M059J (cell line): ENCODE measurements around the gene RNF14. TPM values are rescaled to one million over a fixed set of nuclear protein-coding genes. Genes with fewer than 3 reads are reported as not detected.
A peak's percentile ranks its signal among the peaks of the same experiment; 100 is the strongest.
"Not testable (repeated sequence)": the region's sequence is repeated elsewhere in the genome, so short reads cannot be mapped to it uniquely, and the experiment has no call there.

Experiments
- DNase-seq: peaks from one replicate; pipeline ENCODE4 v3.0.0-alpha.2; 2012; ENCODE audit warnings: low read depth
- total RNA-seq: library from RNA; depleted of rRNA; stranded (reverse); fragments of >200 nt; shearing (Covaris generic); gene quantifications from 2 replicates; pipeline ENCODE4 v1.2.3, GENCODE V29; 2014; rRNA removed

RNF14 gene, protein sequence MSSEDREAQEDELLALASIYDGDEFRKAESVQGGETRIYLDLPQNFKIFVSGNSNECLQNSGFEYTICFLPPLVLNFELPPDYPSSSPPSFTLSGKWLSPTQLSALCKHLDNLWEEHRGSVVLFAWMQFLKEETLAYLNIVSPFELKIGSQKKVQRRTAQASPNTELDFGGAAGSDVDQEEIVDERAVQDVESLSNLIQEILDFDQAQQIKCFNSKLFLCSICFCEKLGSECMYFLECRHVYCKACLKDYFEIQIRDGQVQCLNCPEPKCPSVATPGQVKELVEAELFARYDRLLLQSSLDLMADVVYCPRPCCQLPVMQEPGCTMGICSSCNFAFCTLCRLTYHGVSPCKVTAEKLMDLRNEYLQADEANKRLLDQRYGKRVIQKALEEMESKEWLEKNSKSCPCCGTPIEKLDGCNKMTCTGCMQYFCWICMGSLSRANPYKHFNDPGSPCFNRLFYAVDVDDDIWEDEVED
- 24.7 and 78.2 TPM in 2 replicates for total RNA-seq

DNA sequence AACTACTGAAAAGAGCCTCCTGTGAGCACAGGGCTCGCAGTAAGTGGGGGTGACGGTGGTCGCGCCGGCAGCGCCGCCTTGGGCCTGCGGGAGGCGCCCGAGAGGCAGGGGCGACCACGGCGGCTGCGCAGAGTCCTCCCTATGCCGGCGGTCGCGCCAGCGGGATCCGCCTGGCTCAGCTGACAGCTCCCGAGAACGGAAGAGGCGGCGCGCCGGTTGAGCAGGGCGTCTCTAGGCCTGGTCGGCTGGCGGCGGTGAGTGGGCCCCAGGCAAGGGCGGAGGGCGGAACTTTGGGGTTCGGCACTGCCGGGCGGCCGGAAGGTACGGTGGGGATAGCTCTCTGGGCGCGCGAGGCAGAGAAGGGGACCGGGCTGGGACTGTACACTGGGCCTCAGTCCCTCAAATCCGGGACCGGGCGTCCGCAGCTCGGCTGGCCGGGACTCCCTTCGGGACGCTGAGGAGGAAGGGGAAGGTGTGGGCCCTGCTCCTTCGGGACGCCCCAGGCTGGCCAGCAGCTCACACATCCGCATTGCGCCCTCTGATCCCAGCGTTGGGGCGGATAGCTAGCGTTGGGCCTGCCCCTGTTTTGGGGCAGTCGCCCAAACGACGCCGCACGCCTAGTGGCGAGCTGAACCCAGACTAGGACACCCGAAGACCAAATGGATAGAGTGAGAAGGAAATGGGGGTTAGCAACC, at the start of gene RNF14:
RNF14 (plus strand) TSS at position 192 of the 695 bp plus-strand sequence. CDS start 4,484 bp downstream, outside the sequence.
- DNase-seq = peak; percentile 94

DNA sequence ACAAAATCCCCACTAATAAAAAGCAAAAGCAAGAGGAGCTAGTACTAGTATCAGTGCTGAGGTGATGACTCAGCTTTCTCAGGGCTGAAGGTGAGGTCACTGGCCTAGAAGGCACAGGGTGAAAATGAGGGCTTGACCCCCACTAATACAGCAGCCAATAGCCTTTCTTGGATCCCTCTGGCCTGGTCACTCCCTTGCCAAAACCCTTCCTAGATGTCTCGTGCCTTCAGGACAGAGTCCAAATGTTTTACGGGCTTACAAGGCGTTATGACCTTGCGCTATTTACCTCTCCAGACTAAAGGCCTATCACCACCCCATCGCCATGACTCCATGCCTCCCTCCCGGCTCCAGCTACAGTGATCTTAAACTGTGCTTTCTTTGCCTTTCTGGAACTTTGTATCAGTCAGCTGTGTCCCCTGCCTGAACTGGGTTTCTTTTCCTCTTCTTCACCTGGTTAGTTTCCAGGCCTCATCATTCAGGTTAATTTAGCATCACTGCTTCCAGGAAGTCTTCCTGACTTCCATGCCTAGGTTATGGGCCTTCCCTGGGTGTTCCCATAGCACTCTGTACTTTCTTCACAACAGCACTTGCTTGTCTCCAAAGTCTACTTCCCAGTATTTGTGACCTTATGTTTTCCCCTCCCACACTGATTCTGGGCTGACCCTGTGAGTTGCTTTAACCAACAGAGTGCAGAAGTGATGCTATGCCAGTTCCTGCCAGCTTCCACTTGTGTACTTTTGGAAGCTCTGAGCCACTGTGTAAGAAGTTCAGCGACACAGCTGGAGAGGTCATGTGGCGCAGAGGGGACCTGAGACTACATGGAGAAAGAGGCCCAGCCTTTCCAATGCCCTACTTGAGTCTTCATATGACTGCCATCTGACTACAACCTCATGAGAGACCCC, 49.4 kb upstream of the RNF14 start:
- DNase-seq = no peak

DNA sequence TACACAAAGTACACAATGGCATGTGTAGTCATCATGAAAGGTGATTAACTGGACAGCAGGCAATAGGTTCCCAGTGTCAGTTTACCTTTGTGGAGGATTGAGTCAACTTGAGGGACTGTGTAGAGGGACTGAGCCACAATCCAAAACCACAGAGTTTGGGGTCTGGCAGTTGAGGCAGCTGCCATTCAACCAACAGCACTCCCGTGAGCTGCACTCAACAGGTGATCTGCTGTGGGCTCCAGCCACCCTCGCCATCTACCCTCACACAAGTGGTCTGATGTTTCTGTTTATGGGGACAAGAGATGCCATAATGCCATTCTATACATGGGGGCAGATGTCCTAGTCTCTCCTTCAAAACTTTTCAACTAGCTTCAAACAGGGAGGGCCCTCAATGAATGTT, 48.1 kb upstream of the RNF14 start:
- DNase-seq = no peak

DNA sequence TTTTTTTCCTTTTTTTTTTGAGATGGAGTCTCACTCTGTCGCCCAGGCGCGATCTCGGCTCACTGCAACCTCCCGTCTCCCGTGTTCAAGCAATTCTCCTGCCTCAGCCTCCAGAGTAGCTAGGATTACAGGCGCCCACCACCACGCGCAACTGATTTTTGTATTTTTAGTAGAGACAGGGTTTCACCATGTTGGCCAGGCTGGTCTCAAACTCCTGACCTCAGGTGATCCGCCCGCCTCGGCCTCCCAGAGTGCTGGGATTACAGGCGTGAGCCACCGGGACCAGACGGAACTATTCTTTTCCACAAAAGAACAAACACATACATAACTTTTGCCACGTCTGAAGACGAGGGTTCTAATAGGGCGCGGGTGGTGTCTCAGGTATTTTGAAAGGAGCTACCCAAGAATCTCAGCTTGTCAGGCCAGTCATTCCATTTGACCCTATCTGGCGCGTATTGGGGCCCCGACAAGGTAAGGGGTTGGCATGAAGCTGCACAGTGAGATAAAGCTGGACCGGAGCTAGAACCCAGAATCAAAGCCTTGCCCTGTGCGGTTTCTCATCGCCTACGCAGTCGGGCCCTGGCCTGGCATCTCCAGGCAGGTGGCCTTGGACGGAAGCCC, 46.0 kb upstream of the RNF14 start:
- not testable (repeated sequence) for DNase-seq

DNA sequence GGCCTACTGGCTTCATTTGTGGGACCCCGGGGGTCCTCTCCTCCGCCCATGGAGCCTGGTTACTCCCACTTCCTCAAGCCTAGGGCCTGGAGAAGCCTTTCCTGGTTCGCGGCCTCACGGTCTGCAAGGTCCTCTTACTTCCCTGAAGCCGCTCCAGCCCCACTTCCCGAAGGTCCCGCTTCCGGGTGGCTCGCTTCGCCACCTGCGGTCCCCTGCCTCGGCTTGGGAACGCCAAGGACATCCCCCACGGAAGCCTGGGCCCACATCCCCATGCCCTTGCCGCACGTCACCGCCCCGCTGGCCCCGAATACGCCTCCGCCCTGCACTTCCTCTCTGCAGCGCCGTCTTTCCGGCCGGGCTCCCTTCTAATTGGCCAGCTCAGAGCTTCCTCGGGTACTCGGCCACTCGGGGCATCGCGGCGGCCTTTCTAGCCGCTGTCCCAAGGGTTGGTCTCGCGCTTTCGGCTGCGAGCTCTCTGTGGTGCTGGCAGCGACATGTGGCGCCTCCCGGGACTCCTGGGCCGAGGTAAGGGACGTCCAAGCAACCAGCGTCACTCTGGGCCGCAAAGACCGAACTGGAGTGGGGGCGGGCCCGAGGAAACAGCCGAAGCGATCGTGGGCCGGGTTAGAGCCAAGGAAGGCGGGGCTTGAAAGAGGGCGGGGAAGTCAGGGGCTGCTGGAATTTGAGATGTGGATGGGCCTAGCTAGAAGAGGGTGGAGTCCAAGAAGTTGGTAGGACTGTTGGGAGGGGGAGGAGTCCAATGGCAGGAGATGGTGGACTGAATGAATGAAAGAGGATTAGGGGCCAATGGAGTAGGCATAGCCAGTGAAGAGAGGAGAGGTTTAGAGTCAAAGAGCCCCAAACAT, 45.2 kb upstream of the RNF14 start, which contains the start of gene DELE1:
DELE1 (plus strand) TSS at position 424 of the 866 bp plus-strand sequence; CDS start at position 495, 71 bp downstream.
- peak; percentile 91 for DNase-seq

DNA sequence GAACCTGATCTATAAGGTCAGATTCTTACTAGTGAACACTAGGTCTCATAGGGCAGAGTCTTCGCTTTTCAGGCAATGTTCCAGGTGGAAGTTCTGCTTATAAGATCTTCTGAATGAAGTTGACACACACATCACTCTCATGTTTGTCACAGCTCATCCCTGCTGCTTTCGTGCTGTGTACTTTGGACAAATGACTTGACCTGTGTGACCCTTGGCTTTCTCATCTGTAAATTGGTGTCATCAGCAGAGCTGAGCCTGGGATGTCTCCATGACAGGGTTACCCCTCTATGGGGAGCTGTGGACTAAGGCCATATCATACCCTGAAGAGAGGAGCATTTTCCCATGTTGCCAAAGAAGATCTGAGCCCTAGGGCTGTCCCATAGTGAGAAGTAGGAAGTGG, 42.5 kb upstream of the RNF14 start:
- DNase-seq = no peak

DNA sequence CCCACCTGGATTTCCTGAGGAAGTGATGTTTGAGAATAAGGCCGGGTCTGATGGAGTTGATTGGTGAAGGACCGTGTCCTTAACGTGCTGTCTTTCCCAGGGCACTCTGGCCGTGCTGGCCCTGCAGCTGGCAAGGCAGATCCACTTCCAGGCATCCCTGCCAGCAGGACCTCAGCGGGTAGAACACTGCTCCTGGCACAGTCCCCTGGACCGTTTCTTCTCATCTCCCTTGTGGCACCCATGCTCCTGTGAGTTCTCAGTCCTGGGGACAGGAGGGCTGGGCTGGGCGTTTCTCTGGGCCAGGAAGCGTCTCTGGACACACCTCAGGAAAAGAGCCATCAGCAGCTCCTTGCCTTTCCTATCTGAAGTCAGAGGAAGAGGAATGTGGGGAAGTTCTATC, 40.9 kb upstream of the RNF14 start:
- DNase-seq = no peak

DNA sequence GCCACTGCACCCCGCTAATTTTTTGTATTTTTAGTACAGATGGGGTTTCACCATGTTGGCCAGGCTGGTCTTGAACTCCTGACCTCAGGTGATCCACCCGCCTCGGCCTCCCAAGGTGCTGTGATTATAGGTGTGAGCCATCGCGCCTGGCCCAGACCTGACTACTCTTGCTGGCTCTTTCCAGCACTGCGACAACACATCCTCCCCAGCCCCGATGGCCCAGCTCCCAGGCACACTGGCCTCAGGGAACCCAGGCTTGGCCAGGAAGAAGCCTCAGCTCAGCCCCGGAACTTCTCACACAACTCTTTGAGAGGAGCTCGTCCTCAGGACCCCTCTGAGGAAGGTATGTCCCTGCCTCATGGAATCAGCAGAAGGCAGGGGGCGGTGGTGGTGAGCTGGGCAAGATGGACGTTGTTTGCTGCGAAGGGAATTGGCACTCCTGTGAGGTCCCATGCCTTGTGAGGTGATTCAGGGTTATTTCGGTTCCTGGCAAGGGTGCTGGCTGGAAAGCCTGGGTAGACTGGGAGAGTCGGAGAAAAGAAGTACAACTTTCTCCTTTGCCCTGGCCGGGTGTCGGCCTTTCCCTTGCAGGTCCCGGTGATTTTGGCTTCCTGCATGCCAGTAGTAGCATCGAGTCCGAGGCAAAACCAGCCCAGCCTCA, 39.4 kb upstream of the RNF14 start:
- DNase-seq = no peak

DNA sequence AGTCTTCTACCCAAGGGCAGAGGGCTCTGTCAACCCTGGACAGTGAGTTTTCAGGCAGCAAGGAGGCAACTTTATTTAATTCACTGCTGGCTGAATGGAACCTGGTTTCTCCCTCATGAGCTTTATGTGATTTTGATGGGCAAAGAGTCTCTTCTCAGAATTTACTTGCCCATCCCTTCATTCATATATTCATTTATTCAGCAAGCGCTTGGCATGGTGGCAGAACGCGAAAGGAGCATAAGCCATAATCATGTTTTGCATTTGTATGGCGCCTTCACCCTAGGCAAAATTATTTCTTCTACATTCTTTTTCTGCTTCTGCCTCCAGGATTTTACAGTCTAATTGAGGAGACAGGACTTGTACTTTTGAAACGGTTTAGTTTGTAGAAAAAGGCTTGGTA, 37.2 kb upstream of the RNF14 start:
- DNase-seq = no peak

DNA sequence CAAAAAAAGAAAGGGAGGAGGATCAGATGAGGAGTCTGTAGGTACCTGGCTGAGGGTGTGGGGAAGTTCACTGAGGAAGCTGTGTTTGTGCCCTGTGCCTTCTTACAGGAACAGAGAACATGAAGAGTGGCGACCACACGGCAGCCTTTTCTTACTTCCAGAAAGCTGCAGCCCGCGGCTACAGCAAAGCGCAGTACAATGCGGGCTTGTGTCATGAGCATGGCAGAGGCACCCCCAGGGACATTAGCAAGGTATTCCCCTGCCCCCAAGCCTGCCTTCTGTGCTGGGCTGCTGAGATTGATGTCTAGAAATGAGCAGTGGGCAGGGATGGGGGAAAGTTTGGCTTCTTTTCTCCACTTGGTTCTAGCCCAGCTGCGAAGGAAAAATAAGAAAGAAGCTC, 35.8 kb upstream of the RNF14 start:
- DNase-seq = no peak

DNA sequence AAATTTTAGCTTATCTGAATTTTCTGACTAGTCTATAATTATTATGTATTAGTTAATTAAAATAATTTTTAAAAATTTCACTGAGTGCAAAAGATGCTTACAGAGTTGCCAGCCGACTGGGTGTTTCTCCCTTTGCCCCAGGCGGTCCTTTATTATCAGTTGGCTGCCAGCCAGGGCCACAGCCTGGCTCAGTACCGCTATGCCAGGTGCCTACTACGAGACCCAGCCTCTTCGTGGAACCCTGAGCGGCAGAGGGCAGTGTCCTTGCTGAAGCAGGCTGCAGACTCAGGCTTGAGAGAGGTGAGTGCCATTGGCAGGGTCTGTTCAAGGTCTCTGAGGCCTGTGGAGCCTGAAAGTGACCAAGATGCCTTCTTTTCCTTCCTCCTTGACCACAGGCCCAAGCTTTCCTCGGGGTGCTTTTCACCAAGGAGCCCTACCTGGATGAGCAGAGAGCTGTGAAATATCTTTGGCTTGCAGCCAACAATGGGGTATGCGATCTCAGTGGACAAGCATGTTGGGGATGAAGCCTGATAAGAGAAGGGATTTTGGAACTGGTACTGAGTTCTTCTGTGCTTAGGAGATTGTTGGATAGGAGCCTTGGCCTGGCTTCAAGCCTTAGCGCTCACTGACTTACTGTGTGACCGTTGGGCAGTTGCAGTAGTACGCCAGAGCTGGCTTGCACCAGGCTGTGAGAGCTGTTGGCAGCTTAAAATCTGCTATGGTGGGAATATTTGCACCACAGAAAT, 34.6 kb upstream of the RNF14 start:
- DNase-seq = no peak

DNA sequence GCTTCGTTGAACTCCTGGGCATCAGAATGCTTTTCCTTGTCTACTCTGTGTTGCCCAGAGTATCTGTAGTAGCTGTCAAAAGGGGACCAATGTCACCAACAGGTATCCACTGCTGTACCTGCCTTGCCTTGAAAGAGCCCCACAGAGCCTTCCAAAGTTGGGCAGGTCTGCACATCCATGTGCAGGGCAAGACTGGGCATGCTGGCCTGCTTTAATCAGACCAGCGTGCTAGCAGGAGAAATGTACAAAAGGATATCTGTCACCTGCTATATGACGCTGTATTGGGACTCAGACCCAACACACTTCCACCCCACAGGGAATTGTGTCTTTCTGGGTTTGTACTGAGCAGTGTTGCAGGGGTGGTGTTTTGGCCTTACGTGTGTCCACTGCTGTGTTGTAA, 33.4 kb upstream of the RNF14 start:
- DNase-seq = no peak

DNA sequence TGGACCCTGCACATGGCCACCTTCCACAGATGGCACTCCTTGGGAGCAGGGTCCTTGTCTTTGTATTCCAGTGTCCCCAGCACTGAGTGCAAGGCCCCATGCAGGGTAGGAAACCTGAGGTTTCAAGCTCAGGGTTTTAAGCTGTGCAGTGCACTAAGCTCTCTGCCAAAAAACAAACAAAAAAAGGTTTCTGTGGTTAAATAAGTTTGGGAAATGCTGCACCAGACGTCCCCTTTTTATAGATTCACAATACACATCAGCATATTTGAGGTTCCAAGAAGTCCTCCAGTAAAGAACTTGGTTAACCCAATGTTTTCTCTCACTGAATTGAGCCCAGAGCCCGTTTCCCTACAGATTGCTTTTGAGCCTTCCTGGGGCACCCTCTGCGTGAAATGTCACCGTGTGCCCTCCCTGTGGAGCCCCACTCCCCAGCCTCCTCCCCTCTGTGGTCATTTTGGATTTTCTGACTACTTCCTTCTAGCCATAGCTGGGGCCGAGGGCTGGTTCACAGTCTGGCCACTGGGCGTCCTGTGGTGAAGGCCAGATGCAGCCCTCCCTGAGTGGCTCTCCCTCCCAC, 28.1 kb upstream of the RNF14 start:
- DNase-seq = peak; percentile 70

DNA sequence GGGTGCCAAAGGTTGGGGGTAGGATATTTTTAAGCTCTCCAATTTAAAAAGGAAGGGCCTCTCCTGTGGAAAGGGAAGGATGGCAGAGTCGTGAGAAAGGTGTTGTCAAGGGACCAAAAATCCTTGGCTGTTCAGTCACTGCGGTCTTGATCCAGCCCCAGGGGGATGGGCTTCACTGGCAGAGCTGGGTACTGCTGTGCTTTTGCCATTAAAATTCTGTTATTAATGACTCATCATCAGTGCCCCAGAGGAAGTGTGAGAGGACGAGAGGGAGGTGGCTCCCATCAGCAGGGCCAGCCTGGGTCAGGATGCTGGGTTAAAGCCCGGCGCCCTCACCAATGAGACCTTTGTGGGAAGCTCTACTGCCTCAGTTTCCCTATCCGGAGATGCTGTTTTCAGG, 27.6 kb upstream of the RNF14 start:
- peak; percentile 86 for DNase-seq

DNA sequence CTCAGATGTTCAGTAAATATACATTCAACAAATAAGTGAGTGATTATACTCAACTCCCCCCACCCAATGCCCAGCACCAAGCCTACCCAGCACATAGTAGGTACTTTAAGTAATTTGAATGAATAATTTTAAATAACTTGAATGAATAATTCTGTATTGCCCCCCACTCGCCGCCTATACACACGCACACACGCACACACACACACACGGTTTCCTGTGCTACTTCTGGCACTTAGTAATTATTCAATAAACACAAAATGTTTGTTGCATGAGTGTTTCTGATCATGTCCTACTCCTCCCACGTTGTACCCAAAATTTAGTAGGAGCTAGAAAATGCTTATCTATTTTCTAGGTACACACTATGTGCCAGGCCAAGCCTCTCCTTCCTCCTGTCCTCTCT, 27.1 kb upstream of the RNF14 start:
- DNase-seq = no peak

DNA sequence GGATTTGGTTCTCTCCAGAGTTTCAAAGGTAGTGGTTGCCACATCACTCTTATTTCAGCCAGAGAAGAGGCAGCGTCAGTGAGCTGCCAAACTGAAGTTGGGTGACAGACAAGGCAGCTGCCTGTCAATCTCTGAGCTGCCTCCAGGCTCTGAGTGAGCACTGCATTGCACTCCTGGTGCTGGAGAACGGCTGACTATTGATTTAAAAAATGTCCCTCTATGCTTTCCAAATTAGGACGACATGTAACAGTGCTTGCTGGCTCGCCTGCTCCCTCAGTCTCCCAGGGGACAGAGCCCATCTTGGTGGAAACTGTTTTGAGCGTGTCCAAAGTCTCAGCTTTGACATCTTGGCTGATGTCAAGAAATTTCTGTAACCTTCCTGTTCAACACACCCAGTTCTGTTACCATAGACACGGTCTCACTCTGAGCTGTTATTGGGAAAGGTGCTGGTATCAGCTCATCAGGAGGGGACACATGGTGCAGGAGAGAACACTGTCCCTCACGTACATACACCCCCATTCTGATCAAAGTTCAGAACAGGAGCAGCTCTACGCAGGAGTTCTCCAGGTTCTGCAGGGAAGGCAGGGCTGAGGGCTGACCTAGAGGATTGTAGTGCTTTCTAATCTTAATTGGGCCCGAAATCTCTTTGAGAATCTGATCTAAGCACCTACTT, 26.6 kb upstream of the RNF14 start:
- no peak for DNase-seq

DNA sequence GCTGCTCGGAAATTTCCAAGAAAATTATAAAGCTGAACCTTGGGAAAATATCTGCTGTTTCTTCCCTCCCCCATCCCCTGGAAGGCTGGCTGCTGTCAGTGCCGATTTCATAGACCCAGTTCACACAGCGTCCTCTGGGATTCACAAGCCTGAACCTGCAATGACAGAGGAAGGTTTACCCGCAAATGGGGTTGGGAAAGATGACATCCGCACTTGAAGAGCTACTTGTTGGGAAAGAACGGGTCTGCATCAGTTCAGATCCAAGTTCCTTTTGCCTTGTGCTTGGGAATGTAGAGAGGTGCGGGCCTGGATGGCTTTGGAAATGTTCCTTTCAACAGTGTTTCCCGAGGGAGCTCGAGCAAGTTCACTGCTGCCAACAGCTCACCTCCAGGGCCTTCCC, 24.8 kb upstream of the RNF14 start:
- no peak for DNase-seq

DNA sequence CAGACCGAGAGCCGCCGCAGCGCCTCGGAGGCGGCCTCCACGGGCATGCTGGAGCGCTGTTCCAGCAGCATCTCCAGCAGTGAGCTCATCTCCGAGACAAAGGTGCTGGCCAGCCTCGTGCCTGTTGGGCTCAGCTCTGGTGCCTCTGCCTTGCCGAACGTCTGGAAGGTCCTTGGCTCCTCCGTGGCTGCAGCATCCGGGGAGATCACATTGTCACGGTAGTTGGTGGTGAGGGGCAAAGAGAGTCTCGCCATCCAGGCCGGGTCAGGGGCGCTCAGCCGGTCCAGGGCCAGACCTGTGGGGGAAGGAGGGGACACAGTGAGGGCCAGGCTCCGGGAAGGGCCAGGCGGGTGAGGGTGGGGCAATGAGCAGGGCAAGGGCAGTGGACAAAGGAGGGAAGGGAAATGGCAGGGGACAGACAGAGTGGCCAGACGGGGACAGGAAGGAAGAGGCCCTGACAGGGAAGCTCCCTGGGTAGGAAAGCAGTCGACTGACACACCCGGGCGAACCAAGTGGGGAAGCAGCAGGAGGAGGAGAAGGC, 23.3 kb upstream of the RNF14 start:
- no peak for DNase-seq
